Measurements from ENCODE around the gene TRIM40.

Gene TRIM40

DNA sequence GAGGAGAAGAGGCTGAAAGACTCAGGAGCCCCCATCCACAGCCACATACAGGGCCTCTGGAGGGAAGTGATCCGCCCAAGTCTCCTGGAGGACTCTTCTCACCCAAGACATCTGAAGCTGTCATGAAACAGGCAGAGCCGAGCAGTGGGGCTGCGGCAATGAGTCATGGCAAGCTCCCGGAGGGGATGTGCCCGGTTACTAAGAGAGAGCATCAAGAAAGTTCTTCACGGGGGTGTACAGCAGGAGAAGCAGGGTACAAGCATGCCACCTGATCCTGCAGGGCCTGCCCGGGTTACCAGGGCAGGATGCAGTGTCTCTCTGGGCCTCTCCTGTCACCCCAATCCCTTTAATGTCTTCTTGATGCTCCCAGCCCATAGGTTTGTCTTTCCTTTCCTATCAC is 56.1 kb downstream of the TRIM40 start:
- Histone ChIP-seq H4K20me1 (ENCODE audit: insufficient read depth, low read length) (no peaks in the 10 kb centered on the region), H3K79me2 (ENCODE audit: low read length) (no peaks in the 10 kb centered on the region), H3K4me3 (ENCODE audit: low read length) (no peak overlapping the region), H3K4me1 (ENCODE audit: low read length) (no peaks in the 10 kb centered on the region), H3K9ac (ENCODE audit: low read length) (no peak overlapping the region), H3K9me3 (replicated peaks; ENCODE audit: insufficient read depth, low read length) (no peaks in the 10 kb centered on the region), H2AFZ (ENCODE audit: low read length) (no peak overlapping the region), H3K27me3 (replicated peaks; ENCODE audit: insufficient read depth, low read length) (no peaks in the 10 kb centered on the region), H3K4me2 (ENCODE audit: low read depth, low read length) (no peak overlapping the region), H3K27ac (ENCODE audit: low read length) (no peak overlapping the region), H3K9me2 (replicated peaks; ENCODE audit: insufficient read depth, low read length) (no peaks in the 10 kb centered on the region), H3K36me3 (replicated peaks; ENCODE audit: insufficient read depth, low read length) (peaks cover 3% of the 10 kb centered on the region; the same call in 1 of the 2 replicates), H3F3A (ENCODE audit: insufficient read depth, low read length) (no peaks in the 10 kb centered on the region)
- TF ChIP-seq EZH2phosphoT487 (IDR thresholded peaks at IDR 0.05; ENCODE audit: low read length): no peak
- no peak for TF ChIP-seq CTCF (IDR thresholded peaks at IDR 0.05; ENCODE audit: low read length)
- TF ChIP-seq EZH2 (optimal IDR thresholded peaks at IDR 0.05; ENCODE audit: low read depth, low read length): no peak
- DNase-seq: no peak

DNA sequence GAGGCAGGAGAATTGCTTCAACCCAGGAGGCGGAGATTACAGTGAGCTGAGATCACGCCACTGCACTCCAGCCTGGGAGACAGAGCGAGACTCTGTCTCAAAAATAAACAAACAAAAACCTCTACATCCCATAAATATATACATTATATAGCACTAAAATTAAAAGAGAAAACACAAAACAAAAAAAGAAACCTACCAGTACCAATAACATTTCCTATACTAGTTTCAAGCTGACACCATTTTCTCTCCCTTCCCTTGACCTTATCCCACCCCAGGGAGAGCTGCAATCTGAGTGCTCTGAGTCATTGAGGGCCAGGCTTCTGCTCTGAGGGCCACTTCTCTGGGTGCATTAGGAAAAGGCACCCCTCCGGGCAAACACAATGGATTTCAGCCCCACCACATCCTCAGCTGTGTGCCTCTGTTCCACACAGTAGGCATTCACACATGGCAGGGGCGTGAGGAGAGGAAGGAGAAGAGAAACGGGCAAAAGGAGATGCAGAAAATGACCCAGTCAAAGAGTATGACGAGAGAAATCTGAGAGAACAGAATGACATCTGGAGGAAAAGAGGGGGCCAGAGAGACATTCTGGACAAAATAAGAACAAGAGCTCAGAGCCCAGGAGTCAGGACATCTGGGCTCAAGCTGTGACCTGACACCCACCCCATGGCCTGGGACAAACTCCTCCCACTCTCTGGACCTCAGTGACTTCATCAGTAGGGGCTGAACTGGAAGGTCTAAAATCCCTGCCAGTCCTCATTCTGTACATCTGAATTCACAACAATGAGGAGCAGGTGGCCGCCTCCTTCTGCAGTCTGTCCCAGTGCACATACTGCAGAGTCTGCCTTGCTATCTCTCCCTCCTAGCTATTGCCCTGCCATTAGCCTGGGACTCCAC is 59.1 kb downstream of the TRIM40 start:
- Histone ChIP-seq H3K4me1 (ENCODE audit: low read length) (no peaks in the 10 kb centered on the region), H3K4me2 (ENCODE audit: low read depth, low read length) (no peak overlapping the region), H4K20me1 (ENCODE audit: insufficient read depth, low read length) (no peaks in the 10 kb centered on the region), H3K9me2 (replicated peaks; ENCODE audit: insufficient read depth, low read length) (no peaks in the 10 kb centered on the region), H3K27ac (ENCODE audit: low read length) (no peak overlapping the region), H3F3A (ENCODE audit: insufficient read depth, low read length) (no peaks in the 10 kb centered on the region), H3K27me3 (replicated peaks; ENCODE audit: insufficient read depth, low read length) (no peaks in the 10 kb centered on the region), H3K36me3 (replicated peaks; ENCODE audit: insufficient read depth, low read length) (peaks cover under 1% of the 10 kb centered on the region; the same call in 1 of the 2 replicates), H3K79me2 (ENCODE audit: low read length) (peaks cover 9% of the 10 kb centered on the region), H3K9ac (ENCODE audit: low read length) (no peak overlapping the region), H2AFZ (ENCODE audit: low read length) (no peak overlapping the region), H3K9me3 (replicated peaks; ENCODE audit: insufficient read depth, low read length) (no peaks in the 10 kb centered on the region), H3K4me3 (ENCODE audit: low read length) (no peak overlapping the region)
- TF ChIP-seq EZH2 (optimal IDR thresholded peaks at IDR 0.05; ENCODE audit: low read depth, low read length) (no peak), CTCF (IDR thresholded peaks at IDR 0.05; ENCODE audit: low read length) (no peak)
- DNase-seq: no peak

- H3K9me2 ChIP-seq (replicated peaks; ENCODE audit: insufficient read depth, low read length): no peaks in the 10 kb centered on the region
- TF ChIP-seq CTCF (IDR thresholded peaks at IDR 0.05; ENCODE audit: low read length): no peak
- TF ChIP-seq EZH2phosphoT487 (IDR thresholded peaks at IDR 0.05; ENCODE audit: low read length): no peak
- no peak for TF ChIP-seq EZH2 (optimal IDR thresholded peaks at IDR 0.05; ENCODE audit: low read depth, low read length)
Observed at GRCh38 chr6:30195951-30196350, 60.0 kb downstream of the TRIM40 start.

More at GRCh38 chr6:30195951-30196350, 60.0 kb downstream of the TRIM40 start:
- H3K79me2 ChIP-seq (ENCODE audit: low read length): peaks cover 18% of the 10 kb centered on the region
- no peaks in the 10 kb centered on the region for H4K20me1 ChIP-seq (ENCODE audit: insufficient read depth, low read length)
- no peak overlapping the region for H3K27ac ChIP-seq (ENCODE audit: low read length)
- peaks cover 6% of the 10 kb centered on the region for H3K4me1 ChIP-seq (ENCODE audit: low read length)
- no peaks in the 10 kb centered on the region for H3K9me3 ChIP-seq (replicated peaks; ENCODE audit: insufficient read depth, low read length)
- no peak overlapping the region for H3K4me2 ChIP-seq (ENCODE audit: low read depth, low read length)
- H3K9ac ChIP-seq (ENCODE audit: low read length): no peak overlapping the region
- H3K36me3 ChIP-seq (replicated peaks; ENCODE audit: insufficient read depth, low read length): no peaks in the 10 kb centered on the region; the same call in 1 of the 2 replicates
- H3F3A ChIP-seq (ENCODE audit: insufficient read depth, low read length): no peaks in the 10 kb centered on the region
- no peaks in the 10 kb centered on the region for H3K27me3 ChIP-seq (replicated peaks; ENCODE audit: insufficient read depth, low read length)
- H3K4me3 ChIP-seq (ENCODE audit: low read length): no peak overlapping the region
- no peak overlapping the region for H2AFZ ChIP-seq (ENCODE audit: low read length)
- no peak for DNase-seq

All from MM.1S (cell line).